H1 (cell line): Measurements from ENCODE around the gene GNAT1. TPM values are rescaled to one million over a fixed set of nuclear protein-coding genes. Genes with fewer than 3 reads are reported as not detected.

Experiments
- KDM5A ChIP-seq: fragments of 200-600 bp; IDR thresholded peaks from 2 replicates; pipeline ENCODE4 v1.7.1; 2012; ENCODE audit warnings: mild to moderate bottlenecking, low read length, inconsistent platforms, mixed read lengths
- MAFK ChIP-seq: IDR thresholded peaks from 2 replicates; pipeline ENCODE4 v1.6.1; 2012; ENCODE audit warnings: low read depth, mild to moderate bottlenecking, improper control_type of control experiment, low read length
- NRF1 ChIP-seq: IDR thresholded peaks from 2 replicates; pipeline ENCODE4 v1.6.1; 2011; ENCODE audit warnings: mild to moderate bottlenecking, low read depth, low read length, improper control_type of control experiment
- TAF7 ChIP-seq: optimal IDR thresholded peaks from 2 replicates; pipeline ENCODE3; 2011; ENCODE audit warnings: low read depth, mild to moderate bottlenecking, inconsistent platforms, low read length, moderate library complexity, borderline replicate concordance
- TEAD4 ChIP-seq: IDR thresholded peaks from 2 replicates; pipeline ENCODE4 v1.6.1; 2012; ENCODE audit warnings: low read depth, low read length, inconsistent platforms, mixed read lengths
- USF2 ChIP-seq: IDR thresholded peaks from 2 replicates; pipeline ENCODE4 v1.6.1; 2011; ENCODE audit warnings: low read length, improper control_type of control experiment
- polyA plus RNA-seq, 7 experiments: library from polyadenylated mRNA; depleted of rRNA in 3 of 7; stranded (reverse) in 5 of 7; unstranded in 2 of 7; fragments of >200 nt in 5 of 7; fragments of 200-250 nt in 2 of 7; gene quantifications; 1 replicate in 5 of 7; 2 replicates in 1 of 7; 4 replicates in 1 of 7; pipeline versions ENCODE4 v1.2.1 to v1.2.3, GENCODE V29; 2011 to 2013; ENCODE audit warnings: missing spikeins in 2 of 7, mixed read lengths in 2 of 7
- total RNA-seq: library from RNA; stranded (reverse); fragmentation: NEBNext Ultra II Directional; extraction: Animal tissue kit (Norgen Biotek cat#: 25700); gene quantifications from 2 replicates; pipeline ENCODE4 v1.2.1, GENCODE V29; 2021

GNAT1 gene
- total and polyA plus RNA-seq, 2 of the 8 experiments (the other 6 are each of a cell fraction or from before 2014, with no cell fraction given) = 0.08 TPM; not detected in 1

GRCh38 chr3:50245251-50245745, 53.9 kb downstream of the GNAT1 start (continued):
- TF ChIP-seq MAFK = no peak
- no peak for TF ChIP-seq TEAD4
- TF ChIP-seq USF2 = no peak
- TF ChIP-seq KDM5A = no peak
- TF ChIP-seq NRF1 = no peak
- no peak for TF ChIP-seq TAF7
